ENCODE data around the gene SAMM50. TPM values are rescaled to one million over a fixed set of nuclear protein-coding genes. Genes with fewer than 3 reads are reported as not detected.
A peak's percentile ranks its signal among the peaks of the same experiment; 100 is the strongest.

SAMM50 gene
- total RNA-seq, 4 donors from 2014 or later: 23.2 to 36.0 (median 32.3) TPM

- no peak for DNase-seq (ENCODE audit: low spot score in 2 of 2)
- TF ChIP-seq CTCF (IDR thresholded peaks at IDR 0.05) (no peak), POLR2A (IDR thresholded peaks at IDR 0.05) (no peak)
- intact Hi-C loops (cut with DNase I; ENCODE audit: low total_unique reads): loop anchor here (5.0 kb wide), 1 partner anchor 636 kb away; no protein-coding TSS in a partner anchor
- H3K4me3 ChIP-seq (ENCODE audit: low read depth, poor library complexity, severe bottlenecking): no peak overlapping the region
- WGBS, 2 donors: 90 to 92% methylated on average over 11 of the region's 11 CpGs
Measured at GRCh38 chr22:43991316-43992020, 36.2 kb downstream of the SAMM50 start.

- H3K4me3 ChIP-seq (ENCODE audit: low read depth, poor library complexity, severe bottlenecking): no peak overlapping the region
- no peak for DNase-seq (ENCODE audit: low spot score in 2 of 2)
- intact Hi-C loops (cut with DNase I; ENCODE audit: low total_unique reads): loop anchor here (5.0 kb wide), 1 partner anchor 635 kb away; no protein-coding TSS in a partner anchor
- TF ChIP-seq POLR2A (IDR thresholded peaks at IDR 0.05): no peak
- 57 to 69% methylated on average over 15 to 16 of the region's 16 CpGs for WGBS, 2 donors
Measured at GRCh38 chr22:43992331-43992821, 37.1 kb downstream of the SAMM50 start.

GRCh38 chr22:43993072-43993760, 38.0 kb downstream of the SAMM50 start:
- no peak overlapping the region for H3K4me3 ChIP-seq (ENCODE audit: low read depth, poor library complexity, severe bottlenecking)
- DNase-seq (ENCODE audit: low spot score in 2 of 2): no peak
- intact Hi-C loops (cut with DNase I; ENCODE audit: low total_unique reads): loop anchor here (5.0 kb wide), 1 partner anchor 634 kb away; no protein-coding TSS in a partner anchor
- 29 to 33% methylated on average over 19 to 20 of the region's 20 CpGs for WGBS, 2 donors
- TF ChIP-seq POLR2A (IDR thresholded peaks at IDR 0.05): no peak
- TF ChIP-seq CTCF (IDR thresholded peaks at IDR 0.05): peak in 1 of 3 donors; percentile 73

- TF ChIP-seq CTCF (IDR thresholded peaks at IDR 0.05) (no peak), POLR2A (IDR thresholded peaks at IDR 0.05) (no peak)
- WGBS, 2 donors: 95 to 97% methylated on average over 11 of the region's 11 CpGs
- no peak overlapping the region for H3K4me3 ChIP-seq (ENCODE audit: low read depth, poor library complexity, severe bottlenecking)
- no peak for DNase-seq (ENCODE audit: low spot score in 2 of 2)
- intact Hi-C loops (cut with DNase I; ENCODE audit: low total_unique reads): loop anchor here (5.0 kb wide), 1 partner anchor 633 kb away; no protein-coding TSS in a partner anchor
Measured at GRCh38 chr22:43994006-43994405, 38.8 kb downstream of the SAMM50 start.

GRCh38 chr22:43994416-43994815, 39.2 kb downstream of the SAMM50 start:
- no peak overlapping the region for H3K4me3 ChIP-seq (ENCODE audit: low read depth, poor library complexity, severe bottlenecking)
- DNase-seq (ENCODE audit: low spot score in 2 of 2): no peak
- TF ChIP-seq CTCF (IDR thresholded peaks at IDR 0.05): no peak
- no peak for TF ChIP-seq POLR2A (IDR thresholded peaks at IDR 0.05)
- intact Hi-C loops (cut with DNase I; ENCODE audit: low total_unique reads): loop anchor here (5.0 kb wide), 1 partner anchor 633 kb away; no protein-coding TSS in a partner anchor
- WGBS, 2 donors: 79 to 82% methylated on average over 8 to 9 of the region's 9 CpGs

GRCh38 chr22:43995057-43995685, 39.9 kb downstream of the SAMM50 start:
- intact Hi-C loops (cut with DNase I; ENCODE audit: low total_unique reads): no loop called here
- H3K4me3 ChIP-seq (ENCODE audit: low read depth, poor library complexity, severe bottlenecking): no peak overlapping the region

More at GRCh38 chr22:43995057-43995685, 39.9 kb downstream of the SAMM50 start:
- DNase-seq (ENCODE audit: low spot score in 2 of 2): no peak
- 93 to 96% methylated on average over 15 of the region's 15 CpGs for WGBS, 2 donors
- TF ChIP-seq POLR2A (IDR thresholded peaks at IDR 0.05): no peak
- no peak for TF ChIP-seq CTCF (IDR thresholded peaks at IDR 0.05)

Measured in lower leg skin (tissue), 4 donors.